HG03280 (cell line): ENCODE measurements around the gene TDRD7.
A peak's percentile ranks its signal among the peaks of the same experiment; 100 is the strongest.

Experiments
- ATAC-seq: cut with Tn5 transposase; IDR thresholded peaks from one replicate; pipeline ENCODE4 v1.9.1; 2021; ENCODE audit warnings: mild to moderate bottlenecking, moderate library complexity; ENCODE audit not compliant: unreplicated experiment

TDRD7 gene

GRCh38 chr9:97386733-97387503, 25.0 kb upstream of the TDRD7 start:
- no peak for ATAC-seq

DNA sequence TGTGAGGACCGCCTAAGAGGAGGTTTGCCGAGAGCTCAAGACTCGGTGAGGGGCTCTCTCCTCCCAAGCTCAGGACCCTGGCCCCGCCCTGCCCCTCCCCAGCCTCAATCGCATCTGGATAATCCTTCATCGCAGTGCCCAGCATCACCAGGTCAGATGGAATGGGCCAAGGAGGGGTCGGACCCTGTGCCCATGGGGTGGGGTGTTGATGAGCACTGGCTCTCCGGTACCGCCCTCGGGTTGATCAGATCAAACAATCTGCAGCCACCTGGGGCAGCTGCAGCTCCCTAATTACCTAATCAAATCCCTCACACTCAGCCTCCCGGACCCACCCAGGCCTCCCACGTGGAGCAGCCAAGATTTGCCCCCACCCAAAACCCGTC, 24.4 kb upstream of the TDRD7 start:
- ATAC-seq, result no peak

- no peak for ATAC-seq
Measured at GRCh38 chr9:97387936-97388684, 23.8 kb upstream of the TDRD7 start.

DNA sequence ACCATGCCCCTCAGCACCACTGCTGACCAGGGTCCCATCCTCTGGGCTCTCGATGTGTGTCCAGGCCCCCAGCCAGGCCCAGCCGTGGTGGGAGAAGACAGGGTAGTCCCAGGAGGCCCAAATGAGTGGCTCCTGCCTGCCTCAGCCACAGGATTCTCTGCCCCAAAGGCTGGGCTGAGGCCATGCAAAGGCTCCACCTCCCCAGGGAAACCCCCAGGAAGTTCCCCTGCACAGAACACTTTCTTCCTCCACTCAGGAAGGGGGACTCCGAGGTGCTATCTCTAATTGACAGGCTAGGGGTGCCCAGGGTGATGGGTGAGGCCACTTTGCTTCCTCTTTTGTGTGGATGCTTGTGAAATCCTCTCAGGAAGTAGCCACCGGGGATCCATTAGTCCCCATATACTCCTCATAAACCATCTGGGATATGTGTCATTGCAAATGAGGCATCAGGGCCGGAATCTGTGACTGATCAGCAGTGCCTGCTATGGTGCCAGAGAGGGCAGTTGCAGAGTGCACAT, 23.1 kb upstream of the TDRD7 start:
- peak; percentile 55 for ATAC-seq

DNA sequence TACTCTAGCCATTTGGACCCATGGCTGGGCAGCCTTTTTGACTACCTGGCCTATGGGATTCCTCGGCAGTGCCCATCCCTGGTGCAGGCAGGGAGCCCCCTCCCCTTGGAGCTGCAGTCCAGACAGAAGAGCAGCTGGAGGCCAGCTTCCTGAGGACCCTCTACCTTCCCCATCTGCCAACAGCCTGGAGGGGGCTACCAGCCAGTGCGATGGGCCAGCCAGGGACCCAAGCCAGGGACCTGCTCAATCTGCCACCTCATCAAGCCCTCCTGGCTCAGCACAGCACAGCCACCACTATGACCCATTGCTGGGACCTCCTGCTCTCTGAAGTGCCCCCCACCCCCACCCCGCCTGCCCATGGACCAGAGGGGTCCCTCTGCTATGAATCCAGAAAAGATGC, 22.6 kb upstream of the TDRD7 start:
- ATAC-seq, result no peak

- ATAC-seq, result no peak
Measured at GRCh38 chr9:97390791-97391406, 21.0 kb upstream of the TDRD7 start.

DNA sequence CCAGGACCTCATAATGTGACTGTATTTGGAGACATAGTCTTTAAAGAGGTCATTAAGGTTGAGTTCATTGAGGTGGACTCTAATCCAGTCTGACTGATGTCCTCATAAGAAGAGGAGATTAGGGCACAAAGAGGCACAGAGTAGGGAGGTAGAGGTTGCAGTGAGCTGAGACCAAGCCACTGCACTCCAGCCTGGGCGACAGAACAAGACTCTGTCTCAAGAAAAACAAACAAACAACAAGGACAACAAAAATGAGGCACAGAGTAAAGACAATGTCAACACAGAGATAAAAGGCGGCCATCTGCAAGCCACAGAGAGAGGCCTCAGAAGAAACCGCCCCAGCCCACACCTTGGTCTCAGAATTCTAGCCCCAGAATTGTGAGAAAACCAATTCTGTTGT, 17.0 kb upstream of the TDRD7 start:
- ATAC-seq, result no peak

GRCh38 chr9:97395745-97396144, 16.2 kb upstream of the TDRD7 start:
- no peak for ATAC-seq

GRCh38 chr9:97396256-97396655, 15.6 kb upstream of the TDRD7 start:
- no peak for ATAC-seq

DNA sequence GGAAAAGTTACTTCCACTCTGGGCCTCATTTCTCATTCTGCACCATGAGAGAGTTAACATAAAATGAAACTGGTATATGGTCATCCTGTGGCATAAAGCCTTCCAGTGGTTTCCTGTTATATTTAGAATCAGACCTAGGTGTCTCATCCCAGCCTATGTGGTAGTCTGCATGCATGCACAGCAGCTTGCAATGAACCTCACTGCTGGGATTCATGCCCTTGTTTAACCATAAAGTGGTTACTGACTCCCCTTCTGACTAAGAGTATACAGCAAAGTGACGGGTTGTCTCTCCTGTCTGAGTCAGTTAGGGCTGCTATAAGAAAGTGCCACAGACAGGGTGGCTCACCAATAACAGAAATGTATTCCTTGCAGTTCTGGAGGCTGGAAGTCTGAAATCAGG, 14.7 kb upstream of the TDRD7 start:
- no peak for ATAC-seq

- ATAC-seq, result peak; percentile 68
Measured at GRCh38 chr9:97398999-97399758, 12.7 kb upstream of the TDRD7 start.

DNA sequence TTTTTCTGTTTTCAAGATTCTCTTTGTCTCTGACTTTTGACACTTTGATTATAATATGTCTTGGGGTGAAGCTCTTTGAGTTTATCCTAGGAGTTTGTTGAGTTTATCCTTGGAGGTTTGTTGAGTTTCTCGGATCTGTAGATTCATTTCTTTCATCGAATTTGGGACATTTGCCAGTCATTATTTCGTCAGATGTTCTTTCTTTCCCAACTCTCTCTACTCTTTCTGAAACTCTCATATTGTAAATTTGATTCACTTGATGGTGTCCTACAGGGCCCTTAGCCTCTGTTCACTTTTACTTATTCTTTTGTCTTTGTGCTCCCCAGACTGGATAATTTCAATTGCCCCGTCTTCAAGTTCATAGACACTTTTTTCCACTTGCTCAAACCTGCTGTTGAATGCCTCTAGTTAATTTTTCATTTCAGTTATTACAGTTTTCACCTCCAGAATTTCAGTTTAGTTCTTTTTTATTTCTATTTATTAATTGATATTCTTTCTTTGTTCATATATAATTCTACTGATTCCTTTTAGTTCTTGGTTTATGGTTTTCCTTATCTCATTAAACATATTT, 8.1 kb upstream of the TDRD7 start:
- no peak for ATAC-seq

DNA sequence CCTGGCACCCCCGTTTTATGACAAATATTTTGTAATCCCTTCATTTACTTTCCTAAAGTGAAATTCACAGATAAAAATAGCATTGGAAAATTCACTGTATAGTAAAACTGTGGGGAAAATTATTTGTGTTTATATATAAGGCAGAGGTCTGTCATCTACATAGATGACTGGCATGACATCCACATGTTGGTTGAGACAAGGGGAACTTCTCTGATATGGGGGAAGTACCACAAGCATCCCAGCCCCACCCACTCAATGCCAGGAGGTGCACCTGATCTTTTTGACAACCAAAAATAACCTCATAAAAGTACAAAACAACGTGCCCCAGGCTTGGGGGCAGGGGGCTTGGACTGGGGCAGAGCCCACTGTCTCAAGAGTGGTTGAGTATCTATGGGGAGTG, 6.3 kb upstream of the TDRD7 start:
- no peak for ATAC-seq

- ATAC-seq, result no peak
Measured at GRCh38 chr9:97406620-97407177, 5.2 kb upstream of the TDRD7 start.

- no peak for ATAC-seq
Measured at GRCh38 chr9:97408562-97408961, 3.3 kb upstream of the TDRD7 start.

DNA sequence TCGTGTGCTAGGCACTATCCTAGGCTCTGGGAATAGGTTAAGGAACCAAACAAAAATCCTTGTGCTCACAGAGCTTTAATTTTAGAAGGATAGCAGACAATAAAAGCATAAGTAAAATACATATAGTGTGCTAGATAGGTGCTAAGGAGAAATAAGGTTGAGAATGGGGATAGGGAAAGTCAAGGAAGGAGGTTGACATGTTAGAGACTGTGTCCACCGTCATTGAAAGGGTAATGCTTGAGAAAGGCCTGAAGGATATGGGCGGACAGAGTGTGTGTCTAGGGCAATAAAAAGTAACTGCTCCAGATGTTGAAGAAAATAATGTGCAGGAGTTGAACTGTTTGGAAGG, 482 bp upstream of the TDRD7 start:
- peak; percentile 3 for ATAC-seq

GRCh38 chr9:97412626-97413385, 910 bp downstream of the TDRD7 start:
- peak; percentile 4 for ATAC-seq

- no peak for ATAC-seq
Measured at GRCh38 chr9:97413462-97413861, 1.6 kb downstream of the TDRD7 start.

DNA sequence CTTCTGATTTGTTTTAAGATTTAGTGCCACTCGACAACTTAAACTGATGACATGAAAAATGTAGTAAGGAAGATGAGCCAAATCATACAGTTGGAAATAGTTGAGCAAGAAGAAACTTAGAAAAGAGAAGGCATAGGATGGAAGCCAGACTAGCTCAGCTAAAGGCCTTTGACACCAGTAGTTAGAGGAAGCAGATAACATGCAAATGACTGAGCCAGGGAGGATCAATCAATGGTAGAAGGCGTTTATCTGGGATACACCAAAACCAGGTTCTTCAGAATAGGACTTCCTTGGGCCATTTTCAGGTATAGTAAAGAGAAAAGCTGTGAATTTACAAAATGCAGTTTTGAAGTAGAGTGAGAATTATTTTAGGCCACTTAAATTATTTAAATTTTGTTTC, 3.2 kb downstream of the TDRD7 start:
- ATAC-seq, result no peak

DNA sequence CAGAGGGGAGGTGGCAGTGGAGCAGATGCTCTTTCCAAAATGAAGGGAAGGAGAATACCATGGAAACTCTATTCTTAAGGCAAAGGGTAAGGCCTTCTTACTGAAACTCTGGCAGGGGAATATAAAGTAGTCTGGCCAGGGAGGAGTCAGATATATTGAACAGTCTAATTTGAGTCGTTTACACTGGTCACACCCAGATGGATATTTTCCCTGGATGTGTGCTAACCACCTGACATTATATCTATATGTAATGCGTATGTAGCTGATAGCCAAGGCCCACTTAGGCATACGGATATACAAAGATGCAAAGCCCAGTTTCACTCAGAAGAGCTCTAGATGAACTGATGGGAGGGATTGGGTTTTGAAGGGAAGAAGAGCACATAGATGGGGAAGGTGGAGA, 7.0 kb downstream of the TDRD7 start:
- ATAC-seq, result no peak
